ENCODE results near the gene RNF223.

RNF223 gene

GRCh38 chr1:1041092-1041523, 33.0 kb downstream of the RNF223 start (continued):
- TF ChIP-seq POU6F1 (CRISPR knock-in tag; IDR thresholded peaks at IDR 0.05; ENCODE audit: borderline replicate concordance, low read depth): no peak
- TF ChIP-seq ISL1 (CRISPR knock-in tag; IDR thresholded peaks at IDR 0.05): no peak

GRCh38 chr1:1040004-1040991, 33.8 kb downstream of the RNF223 start:
- TF ChIP-seq PPARA (CRISPR knock-in tag; IDR thresholded peaks at IDR 0.05; ENCODE audit: borderline replicate concordance) (no peak), CSDC2 (CRISPR knock-in tag; IDR thresholded peaks at IDR 0.05) (no peak), PATZ1 (CRISPR knock-in tag; IDR thresholded peaks at IDR 0.05; ENCODE audit: borderline replicate concordance) (no peak), ZFP3 (CRISPR knock-in tag; IDR thresholded peaks at IDR 0.05) (no peak), ARNTL (CRISPR knock-in tag; IDR thresholded peaks at IDR 0.05; ENCODE audit: borderline replicate concordance, low read depth) (no peak), CREB5 (CRISPR knock-in tag; IDR thresholded peaks at IDR 0.05; ENCODE audit: low read depth) (no peak), ESRRG (CRISPR knock-in tag; IDR thresholded peaks at IDR 0.05) (no peak), OSR1 (CRISPR knock-in tag; IDR thresholded peaks at IDR 0.05) (no peak), CSRNP3 (CRISPR knock-in tag; IDR thresholded peaks at IDR 0.05) (no peak), SNAI2 (CRISPR knock-in tag; IDR thresholded peaks at IDR 0.05) (no peak), GLIS3 (CRISPR knock-in tag; IDR thresholded peaks at IDR 0.05) (no peak), ZNF565 (CRISPR knock-in tag; conservative IDR thresholded peaks at IDR 0.05; ENCODE audit: low read depth) (no peak), TOX (CRISPR knock-in tag; IDR thresholded peaks at IDR 0.05; ENCODE audit: borderline replicate concordance) (no peak)
- ATAC-seq: peak; percentile 91

- no peak for TF ChIP-seq ZNF8 (CRISPR knock-in tag; IDR thresholded peaks at IDR 0.05)
- TF ChIP-seq SNAI2 (CRISPR knock-in tag; IDR thresholded peaks at IDR 0.05): no peak
- no peak for TF ChIP-seq ZFP30 (CRISPR knock-in tag; IDR thresholded peaks at IDR 0.05)
- no peak for TF ChIP-seq CSDC2 (CRISPR knock-in tag; IDR thresholded peaks at IDR 0.05)
- TF ChIP-seq PPARA (CRISPR knock-in tag; IDR thresholded peaks at IDR 0.05; ENCODE audit: borderline replicate concordance): no peak
- no peak for TF ChIP-seq BACH2 (CRISPR knock-in tag; IDR thresholded peaks at IDR 0.05; ENCODE audit: borderline replicate concordance)
- no peak for TF ChIP-seq CREB5 (CRISPR knock-in tag; IDR thresholded peaks at IDR 0.05; ENCODE audit: low read depth)
- TF ChIP-seq TOX (CRISPR knock-in tag; IDR thresholded peaks at IDR 0.05; ENCODE audit: borderline replicate concordance): no peak
- TF ChIP-seq OSR1 (CRISPR knock-in tag; IDR thresholded peaks at IDR 0.05): no peak
- no peak for ATAC-seq
Observed at GRCh38 chr1:1039145-1039910, 34.8 kb downstream of the RNF223 start.

Data from SK-N-SH treated with all-trans-retinoic acid at 6 μM for 48 hours (cell line).